RPMI7951 (cell line): ENCODE measurements around the gene ROBO1. TPM values are rescaled to one million over a fixed set of nuclear protein-coding genes. Genes with fewer than 3 reads are reported as not detected.

ENCODE experiments used
- DNase-seq: peaks from one replicate; pipeline ENCODE4 v3.0.0-alpha.2; 2012; ENCODE audit warnings: low read depth
- total RNA-seq: library from RNA; depleted of rRNA; stranded (reverse); fragments of >200 nt; shearing (Covaris generic); gene quantifications from 2 replicates; pipeline ENCODE4 v1.2.3, GENCODE V29; 2014

Gene ROBO1
- total RNA-seq, 1 experiment from 2014 or later = 40.0 TPM

DNA sequence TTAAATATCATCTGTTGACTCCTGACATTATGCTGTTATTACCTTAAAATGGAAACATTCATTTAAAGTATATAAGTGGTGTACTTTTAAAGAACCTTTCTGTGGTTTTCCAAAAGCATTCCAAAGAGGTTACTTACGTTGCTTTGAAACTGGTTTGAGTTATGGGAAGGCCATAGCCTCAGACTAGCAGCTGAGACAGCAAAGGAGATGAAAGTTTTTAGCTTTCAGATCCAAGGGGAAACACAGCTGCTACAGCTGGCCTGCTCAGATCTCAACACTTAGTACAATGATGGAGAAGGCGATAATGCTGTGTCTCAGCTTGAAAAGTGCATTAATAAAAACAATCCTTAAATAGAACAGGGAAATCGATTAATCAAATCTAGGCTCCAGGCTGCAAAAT, 921.1 kb downstream of the ROBO1 start:
- DNase-seq = peak; percentile 71

DNA sequence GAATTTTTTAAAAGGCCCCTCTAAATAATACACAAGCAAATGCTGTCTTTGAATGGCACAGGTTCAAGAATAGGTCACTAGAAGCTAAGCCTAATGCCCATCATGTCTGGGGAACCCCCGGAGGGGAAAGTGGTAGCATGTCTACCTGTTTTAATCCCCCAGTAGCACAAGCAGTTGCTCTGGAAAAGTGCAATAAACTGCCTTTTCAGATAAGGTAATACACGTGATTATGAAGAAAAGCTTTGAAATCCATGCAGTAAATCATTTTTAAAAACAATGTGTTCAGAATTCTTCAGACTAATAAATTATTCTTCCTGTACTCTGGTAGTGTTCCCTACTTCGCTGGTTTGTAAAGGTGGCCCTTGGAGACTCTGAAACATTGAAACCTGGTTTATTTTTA, 922.2 kb downstream of the ROBO1 start:
- DNase-seq = no peak

DNA sequence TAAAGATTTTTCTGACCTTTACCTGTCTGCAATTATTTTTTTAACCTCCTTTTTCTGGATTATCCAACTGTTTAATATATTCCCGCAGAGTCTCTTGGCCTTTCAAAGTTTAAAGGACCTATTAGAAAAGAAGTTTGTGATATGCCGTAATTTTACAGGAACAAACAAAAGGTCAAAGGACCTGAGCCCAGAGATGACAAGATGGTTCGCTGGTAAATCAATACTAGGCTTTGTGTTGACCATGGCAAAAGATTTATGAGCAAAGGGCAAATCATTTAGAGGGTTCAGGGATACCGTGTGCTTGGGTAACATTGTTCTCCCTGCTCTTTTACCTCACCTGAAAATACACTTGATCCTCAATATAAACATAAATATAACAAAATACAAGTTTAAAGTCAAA, 923.5 kb downstream of the ROBO1 start:
- DNase-seq = no peak

DNA sequence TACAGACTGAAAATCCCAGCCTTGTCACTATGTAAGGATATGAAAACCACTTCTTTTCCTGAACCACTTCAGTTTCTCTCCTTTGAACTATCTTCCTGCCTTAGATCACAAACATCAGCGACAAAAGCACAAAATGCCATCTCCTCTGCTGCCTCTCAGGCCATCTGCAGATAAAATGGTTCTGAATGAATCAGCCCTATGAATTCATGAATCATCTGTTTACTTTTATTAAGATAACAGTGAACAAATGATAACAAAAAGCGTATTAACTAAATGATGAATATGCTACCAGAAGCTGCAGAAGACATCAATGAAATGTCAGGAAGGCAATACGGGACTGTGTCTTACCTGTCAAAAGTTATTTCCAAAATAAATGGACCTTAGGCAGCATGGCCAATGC, 928.1 kb downstream of the ROBO1 start:
- no peak for DNase-seq

DNA sequence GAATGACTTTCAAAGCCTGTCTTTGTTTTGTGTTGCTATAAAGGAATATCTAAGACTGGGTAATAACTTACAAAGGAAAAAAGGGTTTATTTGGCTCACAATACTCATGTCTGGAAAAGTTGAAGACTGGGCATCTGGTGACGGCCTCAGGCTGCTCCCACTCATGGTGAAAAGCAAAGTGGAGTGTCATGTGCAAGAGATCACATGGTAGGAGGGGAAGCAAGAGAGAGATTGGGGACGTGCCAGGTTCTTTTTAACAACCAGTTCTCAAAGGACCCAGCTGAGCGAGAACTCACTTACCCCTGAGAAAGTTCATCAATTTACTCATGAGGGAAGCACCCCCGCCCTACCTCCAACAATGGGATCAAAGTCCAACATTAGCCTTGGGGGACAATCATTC, 929.4 kb downstream of the ROBO1 start:
- DNase-seq = no peak

DNA sequence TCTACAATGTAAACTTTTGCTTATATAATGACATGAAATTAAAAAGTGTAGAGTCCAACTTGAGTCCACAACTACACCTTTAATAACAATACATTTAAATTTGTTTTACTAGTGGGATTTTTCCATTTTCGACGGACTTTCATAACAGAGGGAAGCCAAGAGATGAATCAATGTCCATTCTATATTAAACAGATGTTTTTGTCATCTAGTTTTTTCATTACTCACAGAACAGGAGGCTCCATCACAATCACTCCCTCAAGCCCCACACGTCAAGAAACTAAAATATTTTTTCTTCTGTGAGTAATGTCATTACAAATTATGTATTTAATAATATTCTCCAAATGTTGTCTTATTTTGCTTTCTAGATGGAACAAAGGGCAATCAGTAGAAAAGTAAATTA, 932.9 kb downstream of the ROBO1 start:
- DNase-seq = no peak

DNA sequence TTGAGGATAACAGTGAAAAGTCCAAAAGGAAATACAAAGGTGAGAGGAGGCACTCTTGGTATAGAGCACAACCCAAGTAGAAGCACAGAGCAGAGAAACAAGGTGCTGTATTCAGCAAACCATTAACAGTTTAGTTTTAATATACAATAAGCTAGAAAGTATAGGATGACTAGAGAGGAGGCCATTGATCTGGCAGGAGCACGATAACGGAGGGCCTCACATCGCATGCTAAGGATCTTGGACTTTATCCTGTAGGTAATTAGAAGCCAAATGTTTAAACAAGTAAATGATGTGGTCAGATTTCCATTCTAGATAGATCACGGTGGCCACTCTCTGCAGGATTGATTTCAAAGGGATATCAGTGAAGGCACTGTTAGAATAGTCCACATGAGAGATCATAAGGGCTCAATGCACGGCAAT, 935.0 kb downstream of the ROBO1 start:
- DNase-seq = no peak

DNA sequence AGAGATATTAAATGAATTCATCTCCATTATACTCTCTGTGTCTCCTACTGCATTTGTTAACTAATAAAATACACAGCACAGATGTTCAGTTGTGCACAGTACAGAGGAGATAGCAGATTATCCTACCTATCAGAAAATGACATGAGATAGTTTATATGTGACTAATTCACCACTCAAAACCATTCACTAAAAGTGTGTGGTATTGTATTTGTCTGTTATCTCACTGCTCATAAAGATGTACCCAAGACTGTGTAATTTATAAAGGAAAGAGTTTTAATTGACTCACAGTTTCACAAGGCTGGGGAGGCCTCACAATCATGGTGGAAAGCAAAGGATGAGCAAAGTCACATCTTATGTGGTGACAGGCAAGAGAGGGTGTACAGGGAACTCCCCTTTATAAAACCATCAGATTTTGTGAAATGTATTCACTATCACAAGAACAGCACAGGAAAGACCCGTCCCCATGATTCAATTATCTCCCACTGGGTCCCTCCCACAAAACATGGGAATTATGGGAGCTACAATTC, 936.3 kb downstream of the ROBO1 start:
- no peak for DNase-seq

DNA sequence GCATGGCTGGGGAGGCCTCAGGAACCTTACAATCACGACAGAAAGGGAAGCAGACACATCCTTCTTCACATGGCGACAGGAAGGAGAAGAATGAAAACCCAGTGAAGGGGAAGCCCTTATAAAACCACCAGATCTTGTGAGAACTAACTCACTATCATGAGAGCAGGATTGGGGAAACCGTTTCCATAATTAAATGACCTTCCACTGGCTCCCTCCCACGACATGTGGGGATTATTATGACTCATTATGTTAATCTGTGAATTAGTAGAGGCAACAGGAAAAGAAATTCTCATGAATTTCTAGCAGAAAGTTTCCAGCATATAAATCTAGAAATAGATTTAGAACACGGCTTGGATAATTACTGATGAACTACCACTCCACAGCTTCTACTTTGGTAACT, 937.3 kb downstream of the ROBO1 start:
- DNase-seq = peak; percentile 47

DNA sequence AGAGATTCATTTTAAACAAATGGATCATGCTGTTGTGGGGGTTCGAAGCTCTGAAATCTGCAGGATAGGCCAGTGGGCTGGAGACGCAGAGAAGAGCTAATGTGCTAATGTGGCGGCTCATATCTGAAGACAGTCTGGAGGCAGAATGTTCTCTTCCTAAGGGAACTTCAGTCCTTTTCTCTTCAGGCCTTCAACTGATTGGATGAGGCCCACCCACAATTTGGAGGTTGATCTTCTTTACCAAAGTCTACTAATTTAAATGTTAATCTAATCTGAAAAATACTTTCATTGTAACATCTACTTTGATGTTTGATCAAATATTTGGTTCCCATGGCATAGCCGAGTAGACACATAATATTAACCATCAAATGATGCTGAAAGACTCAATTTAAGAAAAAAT, 940.2 kb downstream of the ROBO1 start:
- DNase-seq = no peak

DNA sequence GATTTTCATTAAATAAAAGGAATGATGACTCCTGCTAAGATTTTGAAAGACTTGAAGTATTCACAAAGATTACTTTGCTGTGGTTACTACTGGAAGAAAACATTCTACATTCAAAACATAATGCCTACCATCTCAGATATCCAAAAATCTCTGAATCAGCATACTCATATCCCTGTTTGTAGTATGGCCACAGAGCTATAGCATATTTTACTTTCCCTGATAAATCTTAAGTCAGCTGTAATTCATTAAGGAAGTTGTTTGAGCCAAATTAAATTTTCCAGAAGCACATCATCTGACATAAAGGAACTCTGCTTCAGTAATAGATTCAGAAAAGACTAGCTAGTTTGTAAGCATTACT, 942.0 kb downstream of the ROBO1 start:
- no peak for DNase-seq

DNA sequence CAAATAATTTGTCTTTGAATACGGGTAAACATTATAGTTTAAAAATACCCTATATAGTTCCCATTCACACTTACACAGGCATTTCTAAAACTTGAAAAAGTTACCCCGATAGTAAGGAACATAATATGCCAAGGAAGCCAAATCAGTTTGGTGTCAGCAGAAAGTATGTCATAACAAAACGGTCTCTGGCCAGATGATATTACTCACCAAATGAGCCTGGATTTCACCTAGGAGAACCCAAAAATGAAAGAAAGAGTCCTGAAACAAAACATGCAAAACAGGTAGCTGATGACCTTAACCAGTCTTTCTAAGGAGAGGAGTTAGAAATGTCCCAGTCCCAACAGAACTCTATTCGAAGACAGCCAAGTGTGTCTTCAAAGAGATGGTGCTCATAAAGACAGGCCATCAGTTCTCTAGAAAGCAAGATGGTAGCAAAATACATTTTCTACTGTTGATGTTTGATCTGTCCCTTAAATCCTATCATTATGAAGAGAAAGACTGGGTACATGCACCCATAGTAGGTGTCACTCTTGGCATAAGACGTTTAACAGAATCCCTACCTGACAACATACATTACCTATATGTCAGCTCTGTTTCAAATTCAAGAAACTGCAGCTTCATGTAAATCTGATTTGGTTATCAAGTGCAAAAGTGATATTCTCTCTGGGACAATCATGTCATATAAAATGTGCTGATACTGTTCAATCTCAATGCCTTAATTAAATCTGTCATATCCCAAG, 942.5 kb downstream of the ROBO1 start:
- DNase-seq = no peak

DNA sequence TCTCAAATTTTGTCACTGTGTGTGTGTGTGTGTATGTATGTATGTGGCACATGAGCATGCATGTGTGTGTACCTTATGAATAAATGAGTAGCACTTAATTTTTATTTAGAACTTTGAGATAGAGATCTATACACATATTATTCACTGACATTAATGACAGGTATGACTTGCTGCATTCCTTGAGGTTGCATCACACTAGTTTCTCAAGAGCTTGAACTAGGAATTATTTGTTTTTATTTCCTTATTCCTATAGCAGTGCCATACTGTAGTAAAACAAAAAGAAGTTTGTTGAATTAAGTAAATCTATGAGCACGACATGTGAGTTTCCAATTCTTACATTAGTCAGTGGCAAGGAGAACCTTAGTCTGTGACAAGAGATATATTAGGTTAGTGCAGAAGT, 943.9 kb downstream of the ROBO1 start:
- DNase-seq = no peak

DNA sequence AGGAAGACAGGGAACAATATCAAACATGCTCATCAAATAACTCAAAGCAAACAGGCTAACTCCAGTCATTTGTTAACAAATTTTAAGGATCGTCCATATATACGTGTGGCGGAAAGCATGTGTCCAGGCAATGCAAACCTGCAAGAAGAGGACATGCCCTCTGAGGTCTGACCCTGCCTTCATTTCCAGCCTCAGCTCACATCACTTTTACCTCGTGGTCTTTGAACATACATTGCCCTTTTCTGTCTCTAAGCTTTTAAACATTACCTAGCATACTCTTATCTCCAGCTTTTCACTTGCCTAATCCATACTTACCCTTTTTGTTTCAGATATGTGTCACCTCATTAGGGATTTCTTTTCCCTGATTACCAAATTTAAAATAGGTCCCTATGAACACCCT, 944.4 kb downstream of the ROBO1 start:
- DNase-seq = no peak

DNA sequence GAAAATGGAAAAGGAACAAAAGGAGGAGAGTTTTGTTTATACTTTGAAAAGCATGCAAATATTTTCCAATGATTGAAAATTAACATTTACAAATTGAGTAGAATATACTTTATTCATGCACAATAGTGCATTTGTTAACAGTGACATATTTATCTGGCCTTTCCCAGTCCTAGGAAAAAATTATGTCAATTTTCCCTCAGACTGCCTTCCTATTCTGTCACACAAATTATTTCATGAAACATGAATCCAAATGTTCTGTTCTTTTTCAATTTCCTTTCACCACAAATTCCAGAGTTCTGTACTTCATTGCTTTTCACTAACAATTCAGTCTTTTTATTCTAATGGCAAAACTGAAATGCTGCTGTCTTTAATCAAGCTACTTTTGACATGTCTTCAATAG, 945.1 kb downstream of the ROBO1 start:
- no peak for DNase-seq

DNA sequence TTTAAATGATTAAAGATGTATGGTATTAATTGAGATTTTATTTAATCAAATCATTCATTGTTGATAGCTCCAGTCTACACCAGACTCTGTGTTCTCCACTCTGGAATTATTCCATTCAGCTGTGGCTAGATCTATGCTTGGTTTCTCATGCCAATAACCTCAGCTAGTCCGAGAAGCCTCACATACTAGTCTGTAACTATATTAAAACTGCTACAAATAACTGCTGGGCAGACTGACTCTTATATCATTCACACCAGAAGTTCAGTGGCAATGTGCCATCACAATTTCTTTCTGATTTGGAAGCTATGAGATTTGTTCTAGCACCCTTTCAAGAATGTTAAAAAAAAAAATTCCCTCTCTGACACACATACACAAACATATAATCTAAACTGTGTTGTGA, 947.3 kb downstream of the ROBO1 start:
- DNase-seq = peak; percentile 49

DNA sequence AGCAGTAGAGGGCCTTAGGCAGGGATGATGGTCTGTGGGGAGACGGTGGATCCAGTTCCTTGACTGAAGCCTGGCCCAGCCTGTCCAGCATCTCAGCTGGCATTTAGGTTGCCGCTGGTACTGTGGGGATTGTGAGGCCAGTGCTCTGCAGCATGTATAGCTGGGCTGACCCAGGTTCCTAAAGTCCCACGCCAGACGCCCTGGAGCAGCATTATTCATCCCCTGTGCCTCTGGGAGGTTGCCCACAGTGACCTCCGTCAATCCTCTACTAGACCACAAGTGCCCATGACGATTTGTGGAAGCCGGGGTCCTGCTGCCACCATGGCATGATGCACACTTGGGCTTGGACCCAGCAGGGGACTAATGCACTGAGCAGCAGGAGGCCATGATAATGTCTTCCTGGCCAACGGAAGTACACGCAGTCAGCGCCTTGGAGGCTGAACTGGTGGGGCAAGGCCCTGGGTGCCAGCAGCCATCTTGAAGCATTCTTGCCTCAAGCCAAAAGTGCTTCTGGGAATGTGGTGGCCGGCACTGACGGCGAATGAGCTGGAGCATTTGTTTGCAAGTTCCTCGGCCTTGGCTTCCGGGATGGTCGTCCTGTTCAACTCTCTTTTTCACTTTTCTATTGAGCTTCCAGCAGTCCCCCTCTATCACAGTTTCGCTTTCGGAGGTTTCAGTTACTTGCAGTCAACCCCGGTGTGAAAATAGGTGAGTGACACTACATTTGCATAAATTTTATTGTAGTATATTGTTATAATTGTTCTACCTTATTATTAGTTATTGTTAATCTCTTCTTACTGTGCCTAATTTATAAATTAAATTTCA, 949.4 kb downstream of the ROBO1 start:
- DNase-seq = peak; percentile 99

DNA sequence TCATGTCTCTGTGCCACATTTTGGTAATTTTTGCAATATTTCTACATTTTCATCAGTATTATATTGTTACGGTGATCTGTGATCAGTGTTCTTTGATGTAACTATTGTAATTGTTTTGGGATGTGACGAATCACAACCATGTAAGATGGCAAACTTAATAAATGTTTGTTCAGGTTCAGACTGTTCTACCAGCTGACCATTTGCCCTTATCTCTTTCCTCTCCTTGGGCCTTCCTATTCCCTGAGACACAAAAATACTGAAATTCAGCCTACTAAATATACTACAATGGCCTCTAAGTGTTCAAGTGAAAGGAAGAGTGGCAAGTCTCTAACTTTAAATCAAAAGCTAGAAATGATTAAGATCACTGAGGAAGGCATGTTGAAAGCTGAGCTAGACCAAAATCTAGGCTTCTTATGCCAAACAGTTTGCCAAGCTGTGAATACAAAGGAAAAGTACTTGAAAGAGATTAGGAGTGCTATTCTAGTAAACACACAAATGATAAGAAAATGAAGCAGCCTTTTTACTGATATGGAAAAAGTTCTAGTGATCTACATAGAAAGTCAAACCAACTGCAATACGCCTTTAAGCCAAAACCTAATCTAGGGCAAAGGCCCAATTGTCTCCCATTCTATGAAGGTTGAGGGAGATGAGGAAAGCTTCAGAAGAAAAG, 952.8 kb downstream of the ROBO1 start:
- no peak for DNase-seq

DNA sequence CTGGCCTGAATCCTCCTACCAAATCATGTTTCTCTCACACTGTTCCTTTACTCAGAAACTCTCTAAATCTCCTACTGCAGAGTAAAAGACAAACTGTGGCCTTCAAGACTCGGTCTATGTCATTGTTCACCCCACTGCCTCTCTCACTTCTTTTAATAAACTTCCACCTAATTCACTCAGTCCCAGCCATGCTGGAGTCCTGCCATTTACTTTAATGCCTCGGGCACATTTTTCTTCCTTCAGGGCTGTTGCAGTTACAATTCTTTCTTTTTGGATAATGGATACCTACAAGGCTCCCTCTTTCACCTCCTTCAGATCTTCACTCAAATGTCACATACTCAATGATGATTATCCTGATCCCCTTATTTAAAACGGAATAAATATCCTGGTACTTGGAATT, 955.6 kb downstream of the ROBO1 start:
- peak; percentile 39 for DNase-seq

DNA sequence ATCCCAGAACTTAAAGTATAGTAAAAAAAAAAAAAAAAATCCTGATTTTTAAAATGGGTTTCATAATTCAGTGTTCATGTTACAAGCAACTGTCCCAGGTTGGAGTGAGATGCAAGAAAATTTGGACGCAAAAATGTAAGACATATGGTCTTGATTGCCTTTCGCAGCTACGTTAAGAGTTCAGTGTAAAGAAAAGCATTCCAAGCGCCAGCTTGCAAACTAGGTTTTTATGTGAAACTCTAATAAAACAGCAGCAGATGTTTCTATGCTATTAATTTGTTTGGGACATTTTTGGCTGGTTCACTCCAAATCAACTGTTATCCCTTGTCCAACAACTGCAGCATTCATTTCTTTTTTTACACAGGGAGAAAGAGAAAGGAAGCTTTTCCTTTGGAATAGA, 957.8 kb downstream of the ROBO1 start:
- no peak for DNase-seq

DNA sequence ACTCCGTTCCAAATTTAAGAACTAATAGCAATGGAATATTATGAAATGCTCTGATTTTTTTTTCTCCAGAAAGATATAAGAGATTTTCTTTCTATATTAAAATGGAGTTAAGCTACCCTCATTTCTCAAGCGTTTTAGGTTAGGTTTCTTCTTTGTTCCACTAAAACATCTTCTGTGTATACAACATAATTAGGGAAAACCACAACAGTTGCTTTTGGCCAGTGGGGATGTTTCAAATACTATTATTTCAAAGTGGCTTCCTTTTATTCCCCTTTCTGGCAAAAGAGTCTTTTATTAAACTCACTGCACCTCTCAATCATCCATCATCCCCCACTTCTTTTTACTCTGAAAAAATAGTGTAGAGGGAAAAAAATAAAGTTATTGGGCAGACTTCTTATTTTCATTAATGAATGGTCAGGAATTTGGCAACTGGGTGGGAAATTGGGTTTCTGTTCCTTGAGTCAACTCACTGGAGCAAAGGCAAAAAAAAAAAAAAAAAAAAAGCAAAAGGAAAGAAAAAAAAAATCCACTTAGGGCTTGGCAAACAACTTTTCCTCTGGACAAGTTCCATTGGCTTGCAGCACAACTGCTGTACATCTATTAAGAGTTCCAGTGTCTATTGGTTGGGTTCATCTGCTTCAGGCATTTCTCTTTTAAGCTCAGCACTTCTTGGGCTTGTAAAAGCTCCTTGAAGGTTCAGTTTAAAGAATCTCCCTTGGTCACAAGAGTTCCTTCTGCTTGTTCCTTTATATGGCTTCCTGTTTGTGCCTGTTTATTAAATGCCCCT, 963.4 kb downstream of the ROBO1 start:
- peak; percentile 79 for DNase-seq

DNA sequence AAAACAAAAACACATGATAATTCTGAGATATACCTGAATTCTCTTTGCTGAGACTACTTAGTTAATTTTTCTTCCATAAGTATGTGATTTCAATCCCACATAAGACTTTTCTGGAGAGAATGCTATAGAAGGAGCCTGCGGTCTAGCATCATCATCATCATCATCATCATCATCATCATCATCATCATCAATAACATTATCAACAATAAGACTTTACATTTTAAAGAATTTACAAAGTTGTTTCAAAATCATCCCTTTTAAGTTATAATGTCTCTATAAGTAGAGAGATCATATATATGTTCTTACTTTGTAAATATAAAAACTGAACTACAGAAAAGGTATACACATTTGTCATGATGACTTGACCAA, 965.3 kb downstream of the ROBO1 start:
- DNase-seq = no peak
